ENCODE measurements around the gene UGT1A10.
"Not testable (repeated sequence)": the region's sequence is repeated elsewhere in the genome, so short reads cannot be mapped to it uniquely, and the experiment has no call there.

The UGT1A10 gene

GRCh38 chr2:233636306-233636705 lies at the start of gene UGT1A10:
Gene UGT1A10, plus strand, starts transcription at chr2:233636448. Its CDS starts 75 bp downstream, at chr2:233636523.
- DNase-seq (ENCODE audit: low read depth): not testable (repeated sequence)

DNA sequence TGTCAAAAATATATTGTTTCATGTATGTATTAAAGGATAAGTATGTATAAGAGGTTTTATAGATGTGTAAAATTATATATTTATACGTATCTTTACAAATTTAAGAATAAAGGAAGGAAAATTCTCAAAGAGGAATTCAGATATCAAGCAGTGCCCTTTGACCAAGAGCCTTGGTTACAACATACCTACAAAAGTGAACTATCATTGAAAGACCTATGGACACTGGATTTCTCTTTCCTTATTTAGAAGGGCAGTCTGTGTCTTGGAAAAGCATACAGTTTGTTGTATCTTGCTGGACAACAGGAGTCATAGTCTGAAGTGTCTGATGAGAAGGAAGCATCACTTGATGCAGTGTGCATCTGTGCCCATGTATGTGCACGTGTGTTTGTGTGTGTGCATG lies 47.8 kb upstream of the UGT1A10 start:
- DNase-seq (ENCODE audit: low read depth): no peak

GRCh38 chr2:233592706-233593105 lies 43.5 kb upstream of the UGT1A10 start:
- not testable (repeated sequence) for DNase-seq (ENCODE audit: low read depth)

- DNase-seq (ENCODE audit: low read depth): no peak
Measured at GRCh38 chr2:233593201-233593600, 43.0 kb upstream of the UGT1A10 start.

- no peak for DNase-seq (ENCODE audit: low read depth)
Measured at GRCh38 chr2:233597522-233597921, 38.7 kb upstream of the UGT1A10 start.

GRCh38 chr2:233598952-233599351 lies 37.3 kb upstream of the UGT1A10 start:
- DNase-seq (ENCODE audit: low read depth): no peak

GRCh38 chr2:233600386-233600785 lies 35.9 kb upstream of the UGT1A10 start:
- no peak for DNase-seq (ENCODE audit: low read depth)

DNA sequence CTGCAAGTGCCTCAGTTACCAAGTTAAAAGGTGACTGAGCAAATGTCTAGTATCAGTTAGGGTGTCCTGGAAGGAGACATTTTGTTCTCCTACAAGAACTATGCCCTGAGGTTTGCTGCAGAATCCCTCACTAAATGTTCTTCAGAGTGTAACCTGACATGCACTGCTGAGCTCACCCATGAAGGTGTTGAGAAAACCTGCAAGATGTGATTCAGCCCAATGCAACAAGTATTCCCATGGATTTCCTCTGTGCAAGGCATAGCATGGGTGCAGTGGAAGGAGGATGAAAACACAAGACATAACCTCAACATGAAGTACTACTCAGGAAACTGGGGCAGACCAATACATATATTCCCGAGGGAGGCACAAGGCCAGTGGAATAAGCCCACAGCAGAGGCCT lies 34.2 kb upstream of the UGT1A10 start:
- no peak for DNase-seq (ENCODE audit: low read depth)

- DNase-seq (ENCODE audit: low read depth): no peak
Measured at GRCh38 chr2:233603520-233603919, 32.7 kb upstream of the UGT1A10 start.

DNA sequence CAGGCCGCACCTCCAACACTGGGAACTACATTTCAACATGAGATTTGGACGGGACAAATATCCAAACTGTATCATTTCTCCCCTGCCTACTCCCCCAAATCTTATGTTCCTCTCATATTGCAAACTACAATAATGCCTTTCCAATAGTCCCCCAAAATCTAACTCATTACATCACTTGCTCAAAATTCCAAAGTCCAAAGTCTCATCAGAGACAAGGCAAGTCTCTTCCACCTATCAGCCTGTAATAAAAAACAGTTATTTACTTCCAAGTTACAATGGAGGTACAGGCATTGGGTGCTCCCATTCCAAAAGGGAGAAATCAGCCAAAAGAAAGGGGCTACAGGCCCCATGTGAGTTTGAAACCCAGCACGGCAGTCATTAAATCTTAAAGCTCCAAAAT lies 31.4 kb upstream of the UGT1A10 start:
- DNase-seq (ENCODE audit: low read depth): no peak

DNA sequence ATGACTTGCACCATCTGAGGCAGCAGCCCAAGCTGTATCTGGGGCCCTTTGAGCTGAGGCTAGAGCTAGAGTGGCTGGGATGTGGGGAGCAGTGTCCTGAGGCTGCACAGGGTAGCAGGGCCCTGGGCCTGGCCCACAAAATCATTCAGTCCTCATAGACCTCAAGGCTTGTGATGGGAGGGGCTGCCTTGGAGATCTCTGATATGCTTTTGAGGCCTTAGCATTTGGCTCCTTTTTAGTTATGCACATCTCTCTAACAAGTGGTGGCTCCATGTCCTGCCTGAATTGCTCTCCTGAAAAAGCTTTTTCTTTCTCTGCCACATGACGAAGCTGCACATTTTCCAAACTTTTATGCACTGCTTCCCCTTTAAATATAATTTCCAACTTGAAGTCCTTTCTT lies 30.6 kb upstream of the UGT1A10 start:
- DNase-seq (ENCODE audit: low read depth): no peak

DNA sequence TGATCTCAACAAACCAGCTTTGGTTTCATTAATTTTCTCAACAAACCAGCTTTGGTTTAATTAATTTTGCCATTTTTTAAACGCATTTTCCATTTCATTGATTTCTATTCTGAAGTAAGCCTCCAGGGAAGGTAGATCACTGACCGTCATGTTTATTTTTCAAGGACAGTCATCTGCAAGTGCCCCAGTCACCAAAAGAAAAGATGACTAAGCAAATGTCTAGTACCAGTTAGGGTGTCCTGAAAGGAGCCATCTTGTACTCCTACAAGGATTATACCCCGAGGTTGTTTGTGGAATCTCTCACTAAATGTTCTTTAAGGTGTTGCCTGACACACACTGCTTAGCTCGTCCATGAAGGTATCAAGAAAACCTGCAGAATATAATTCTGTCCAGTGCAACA lies 25.0 kb upstream of the UGT1A10 start:
- no peak for DNase-seq (ENCODE audit: low read depth)

DNA sequence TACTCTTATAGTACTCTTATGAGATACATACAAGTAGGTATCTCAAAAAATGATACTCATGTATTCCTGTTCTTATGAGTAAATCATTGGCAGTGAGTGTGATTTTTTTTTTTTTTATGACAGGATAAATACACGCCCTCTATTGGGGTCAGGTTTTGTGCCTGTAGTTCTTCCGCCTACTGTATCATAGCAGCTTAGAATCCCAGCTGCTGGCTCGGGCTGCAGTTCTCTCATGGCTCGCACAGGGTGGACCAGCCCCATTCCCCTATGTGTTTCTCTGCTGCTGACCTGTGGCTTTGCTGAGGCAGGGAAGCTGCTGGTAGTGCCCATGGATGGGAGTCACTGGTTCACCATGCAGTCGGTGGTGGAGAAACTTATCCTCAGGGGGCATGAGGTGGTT lies 18.8 kb upstream of the UGT1A10 start, which contains the start of gene UGT1A8:
UGT1A8 (plus strand) TSS at position 158 of the 400 bp plus-strand sequence; CDS start at position 233, 75 bp downstream.
- DNase-seq (ENCODE audit: low read depth): not testable (repeated sequence)

- no peak for DNase-seq (ENCODE audit: low read depth)
Measured at GRCh38 chr2:233620204-233620603, 16.0 kb upstream of the UGT1A10 start.

- DNase-seq (ENCODE audit: low read depth): not testable (repeated sequence)
Measured at GRCh38 chr2:233621863-233622262, 14.4 kb upstream of the UGT1A10 start.

- no peak for DNase-seq (ENCODE audit: low read depth)
Measured at GRCh38 chr2:233627331-233628025, 8.8 kb upstream of the UGT1A10 start.

- no peak for DNase-seq (ENCODE audit: low read depth)
Measured at GRCh38 chr2:233638836-233639235, 2.6 kb downstream of the UGT1A10 start.

DNA sequence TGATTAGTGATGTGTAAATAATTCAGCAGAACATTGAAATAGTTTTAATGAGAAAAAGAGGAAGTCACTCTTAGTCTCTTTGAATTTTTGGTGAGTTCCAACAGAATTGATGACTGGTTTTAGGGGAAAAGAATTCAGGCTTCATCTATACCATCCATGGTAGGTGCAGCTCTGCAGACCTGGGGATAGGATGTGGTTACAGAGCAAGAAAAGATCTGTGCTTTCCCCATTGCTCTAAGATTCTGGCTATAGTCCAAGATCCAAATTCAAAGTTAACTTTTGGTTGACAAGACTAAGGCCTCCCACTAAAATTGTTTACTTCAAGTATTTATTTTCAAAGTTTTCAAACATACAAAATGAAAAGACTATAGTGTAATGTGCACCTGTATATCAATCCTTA lies 3.6 kb downstream of the UGT1A10 start:
- DNase-seq (ENCODE audit: low read depth): no peak

DNA sequence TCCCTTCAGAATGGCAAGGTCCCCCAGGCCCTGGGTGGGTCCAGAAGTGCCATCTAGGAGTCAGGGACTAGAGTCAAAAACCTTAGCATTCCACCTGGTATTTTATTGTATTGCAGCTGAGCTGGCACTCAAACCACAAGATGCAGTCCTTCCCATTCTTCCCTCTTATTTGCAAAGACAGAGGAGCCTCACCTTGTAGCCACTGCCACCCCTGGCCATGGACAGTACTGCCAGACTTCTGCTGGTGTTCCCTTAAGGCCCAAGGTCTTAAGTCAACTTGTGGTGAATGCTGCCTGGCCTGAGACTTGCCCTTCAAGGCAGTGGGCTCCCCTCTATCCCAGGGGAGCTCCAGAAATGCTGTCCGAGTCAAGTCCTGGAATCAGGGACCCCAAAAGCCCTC lies 6.9 kb downstream of the UGT1A10 start:
- peak; percentile 3 for DNase-seq (ENCODE audit: low read depth)

DNA sequence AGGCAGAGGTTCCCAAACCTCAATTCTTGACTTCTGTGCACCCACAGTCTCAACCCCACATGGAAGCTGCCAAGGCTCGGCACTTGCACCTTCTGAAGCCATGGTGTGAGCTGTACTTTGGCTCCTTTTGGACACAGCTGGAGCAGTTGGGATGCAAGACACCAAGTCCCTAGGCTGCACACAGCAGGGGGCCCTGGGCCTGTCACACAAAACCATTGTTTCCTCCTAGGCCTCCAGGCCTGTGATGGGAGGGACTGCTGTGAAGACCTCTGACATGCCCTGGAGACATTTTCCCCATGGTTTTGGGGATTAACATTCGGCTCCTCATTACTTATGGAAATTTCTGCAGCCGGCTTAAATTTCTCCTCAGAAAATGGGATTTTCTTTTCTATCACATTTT lies 9.8 kb downstream of the UGT1A10 start:
- DNase-seq (ENCODE audit: low read depth): not testable (repeated sequence)

GRCh38 chr2:233650981-233651380 lies 14.7 kb downstream of the UGT1A10 start:
- no peak for DNase-seq (ENCODE audit: low read depth)

DNA sequence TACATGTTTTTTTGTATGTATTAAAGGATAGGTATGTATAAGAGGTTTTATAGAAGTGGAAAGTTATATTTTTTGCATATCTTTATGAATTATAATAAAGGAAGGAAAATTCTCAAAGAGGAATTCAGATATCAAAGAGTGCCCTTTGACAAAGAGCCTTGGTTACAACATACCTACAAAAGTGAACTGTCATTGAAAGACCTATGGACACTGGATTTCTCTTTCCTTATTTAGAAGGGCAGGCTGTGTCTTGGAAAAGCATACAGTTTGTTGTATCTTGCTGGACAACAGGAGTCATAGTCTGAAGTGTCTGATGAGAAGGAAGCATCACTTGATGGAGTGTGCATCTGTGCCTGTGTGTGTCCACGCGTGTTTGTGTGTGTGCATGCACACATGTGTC lies 15.2 kb downstream of the UGT1A10 start:
- no peak for DNase-seq (ENCODE audit: low read depth)

- DNase-seq (ENCODE audit: low read depth): no peak
Measured at GRCh38 chr2:233654501-233654900, 18.3 kb downstream of the UGT1A10 start.

- DNase-seq (ENCODE audit: low read depth): no peak
Measured at GRCh38 chr2:233655043-233655442, 18.8 kb downstream of the UGT1A10 start.

Data from CMK (cell line).